GM21423 (cell line): ENCODE data around the gene ACR.

Source experiments
- ATAC-seq: cut with Tn5 transposase; IDR thresholded peaks from one replicate; pipeline ENCODE4 v1.9.1; 2021; ENCODE audit warnings: mild to moderate bottlenecking, moderate library complexity; ENCODE audit not compliant: unreplicated experiment

ACR gene

GRCh38 chr22:50702821-50703725 is 34.9 kb upstream of the ACR start:
- no peak for ATAC-seq

DNA sequence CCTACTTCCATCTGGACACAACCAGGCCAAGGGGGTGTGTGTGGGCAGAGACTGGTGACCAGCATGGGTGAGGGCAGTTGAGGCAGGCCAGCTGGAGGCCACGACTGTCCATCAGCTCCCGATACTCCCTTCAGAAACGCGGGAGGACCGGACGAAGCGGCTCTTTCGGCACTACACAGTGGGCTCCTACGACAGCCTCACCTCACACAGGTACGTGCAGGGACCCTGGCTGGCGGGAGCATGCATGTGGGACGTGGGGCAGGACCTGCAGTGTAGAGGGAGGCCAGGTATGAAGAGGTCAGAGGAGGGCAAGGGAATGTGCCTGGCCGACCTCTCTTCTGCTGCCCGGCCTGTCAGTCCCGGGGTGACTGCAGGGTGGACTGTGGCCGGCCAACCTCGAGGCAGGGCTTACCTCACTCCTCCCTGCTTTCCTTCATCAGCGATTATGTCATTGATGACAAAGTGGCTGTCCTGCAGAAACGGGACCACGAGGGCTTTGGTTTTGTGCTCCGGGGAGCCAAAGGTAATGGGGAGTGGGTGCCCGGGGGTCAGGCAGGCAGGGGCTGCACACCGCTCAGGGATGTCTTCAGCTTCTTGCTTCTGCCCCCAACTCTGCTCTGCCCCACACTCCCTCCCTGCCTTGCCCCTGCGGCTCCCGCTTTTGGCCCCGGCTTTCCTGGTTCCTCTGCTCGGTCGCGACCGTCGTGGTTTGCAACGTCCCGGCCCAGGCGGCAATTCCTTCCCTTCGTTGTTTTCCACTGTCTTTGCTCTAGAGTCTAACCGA is 34.1 kb upstream of the ACR start:
- ATAC-seq = no peak

GRCh38 chr22:50704510-50705218 is 33.3 kb upstream of the ACR start:
- no peak for ATAC-seq

DNA sequence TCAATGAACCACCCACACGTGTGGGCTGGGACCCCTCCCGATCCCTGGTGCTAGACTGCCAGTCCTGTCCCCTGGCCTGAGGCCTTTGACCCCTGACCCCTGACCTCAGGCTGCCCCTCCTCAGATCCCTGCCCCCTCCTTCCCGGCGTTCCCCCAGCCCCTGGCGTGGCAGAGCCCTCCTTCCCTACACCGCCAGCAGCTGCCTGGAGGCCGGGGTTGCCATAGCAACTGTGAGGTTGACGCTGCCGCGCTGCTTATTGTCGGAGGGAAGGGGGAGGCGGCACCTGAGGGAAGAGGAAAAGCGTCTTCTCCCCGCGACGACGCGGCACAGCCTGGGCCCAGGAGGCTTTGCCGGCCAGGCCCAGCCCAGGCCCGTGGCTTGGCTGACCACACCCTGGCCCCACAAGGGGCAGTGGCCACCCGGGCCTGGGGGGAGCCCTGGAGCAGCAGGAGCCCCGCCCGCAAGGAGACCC is 32.7 kb upstream of the ACR start:
- ATAC-seq = no peak

DNA sequence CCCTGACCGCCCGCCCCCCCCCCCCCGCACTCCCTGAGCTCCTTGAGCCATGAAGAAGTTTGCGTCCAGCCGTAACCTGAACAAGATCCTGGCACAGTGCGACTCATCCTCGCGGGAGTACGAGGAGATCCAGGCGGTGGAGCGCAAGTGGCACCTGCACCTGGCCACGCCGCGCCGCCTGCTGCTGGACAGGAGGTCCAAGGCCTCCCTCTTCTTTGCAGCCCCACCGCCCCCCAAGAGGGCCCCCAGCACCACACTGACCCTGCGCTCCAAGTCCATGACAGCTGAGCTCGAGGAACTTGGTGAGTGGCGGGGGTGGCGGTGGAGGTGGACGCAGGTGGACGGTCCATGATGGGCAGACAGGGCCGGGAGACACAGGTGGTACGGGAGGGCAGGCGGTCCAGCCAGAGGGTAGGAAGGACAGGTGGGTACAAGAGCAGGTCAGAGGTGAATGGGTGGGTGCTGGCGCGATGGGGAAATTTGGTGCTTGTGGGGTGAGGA is 32.1 kb upstream of the ACR start:
- no peak for ATAC-seq

DNA sequence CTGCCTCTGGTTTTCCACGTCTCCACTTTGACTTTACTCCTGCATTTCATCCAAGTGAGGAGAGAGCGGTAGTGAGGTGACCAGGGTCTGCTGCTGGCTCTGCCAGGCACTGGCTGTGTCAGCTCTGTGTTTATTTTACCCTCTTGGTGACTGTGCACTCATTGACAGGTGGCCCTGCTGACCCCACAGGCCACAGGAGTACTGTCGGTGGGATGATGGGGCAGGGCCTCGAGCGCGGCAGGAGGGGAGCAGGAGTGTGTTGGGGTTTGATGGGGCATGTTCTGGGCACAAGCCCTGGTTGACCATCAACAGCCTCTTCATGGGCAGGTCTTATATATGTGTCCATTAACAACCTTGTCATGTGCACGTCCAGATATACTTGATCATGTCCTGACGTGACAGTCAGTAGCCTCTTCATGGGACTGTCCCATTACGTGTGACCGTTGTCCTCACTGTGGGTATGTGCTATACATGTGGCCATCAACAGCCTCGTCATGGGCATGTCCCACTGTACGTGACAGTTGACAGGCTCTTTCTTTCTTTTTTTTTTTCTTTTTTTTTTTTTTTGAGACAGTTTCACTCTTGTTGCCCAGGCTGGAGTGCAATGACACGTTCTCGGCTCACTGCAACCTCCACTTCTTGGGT is 31.4 kb upstream of the ACR start:
- no peak for ATAC-seq

DNA sequence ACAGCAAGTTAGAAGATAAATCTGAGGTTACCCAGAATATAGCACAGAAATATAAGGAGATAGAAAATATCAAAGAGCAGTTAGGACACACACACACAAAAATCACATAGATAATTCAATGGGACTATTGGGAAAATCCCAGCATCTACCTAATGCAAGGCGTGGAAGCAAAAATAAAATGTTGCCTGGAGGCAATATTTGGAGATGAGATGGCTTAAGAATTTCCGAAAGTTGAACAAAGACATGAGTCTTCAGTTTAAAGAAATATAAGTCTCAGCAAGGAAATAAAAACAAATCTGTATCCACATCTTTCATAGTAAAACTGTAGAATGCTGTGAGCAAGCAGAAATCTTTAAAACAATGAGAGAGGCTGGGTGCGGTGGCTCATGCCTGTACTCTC is 29.5 kb upstream of the ACR start:
- ATAC-seq = no peak

- no peak for ATAC-seq
Observed at GRCh38 chr22:50708996-50709395, 29.0 kb upstream of the ACR start.

DNA sequence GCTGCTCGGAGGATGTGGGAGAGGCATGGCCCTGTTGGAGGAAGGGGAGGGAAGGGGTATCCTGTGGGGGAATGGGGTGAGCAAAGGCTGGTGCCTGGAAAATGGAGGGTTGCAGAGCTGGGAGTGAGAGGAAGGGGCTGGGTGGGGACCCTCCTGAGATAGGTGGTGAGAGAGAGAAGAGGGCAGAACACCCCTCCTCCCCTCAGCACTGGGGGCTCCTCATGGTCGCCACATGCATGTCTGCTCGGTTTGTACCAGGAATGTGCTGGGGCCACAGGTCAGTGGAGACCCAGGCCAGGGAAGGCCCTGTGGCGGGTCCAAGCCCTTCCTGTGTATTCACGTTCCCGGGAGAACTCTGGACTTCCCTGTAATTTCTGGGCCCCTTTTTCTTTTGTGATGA is 27.8 kb upstream of the ACR start:
- no peak for ATAC-seq

- no peak for ATAC-seq
Observed at GRCh38 chr22:50710886-50711285, 27.1 kb upstream of the ACR start.

DNA sequence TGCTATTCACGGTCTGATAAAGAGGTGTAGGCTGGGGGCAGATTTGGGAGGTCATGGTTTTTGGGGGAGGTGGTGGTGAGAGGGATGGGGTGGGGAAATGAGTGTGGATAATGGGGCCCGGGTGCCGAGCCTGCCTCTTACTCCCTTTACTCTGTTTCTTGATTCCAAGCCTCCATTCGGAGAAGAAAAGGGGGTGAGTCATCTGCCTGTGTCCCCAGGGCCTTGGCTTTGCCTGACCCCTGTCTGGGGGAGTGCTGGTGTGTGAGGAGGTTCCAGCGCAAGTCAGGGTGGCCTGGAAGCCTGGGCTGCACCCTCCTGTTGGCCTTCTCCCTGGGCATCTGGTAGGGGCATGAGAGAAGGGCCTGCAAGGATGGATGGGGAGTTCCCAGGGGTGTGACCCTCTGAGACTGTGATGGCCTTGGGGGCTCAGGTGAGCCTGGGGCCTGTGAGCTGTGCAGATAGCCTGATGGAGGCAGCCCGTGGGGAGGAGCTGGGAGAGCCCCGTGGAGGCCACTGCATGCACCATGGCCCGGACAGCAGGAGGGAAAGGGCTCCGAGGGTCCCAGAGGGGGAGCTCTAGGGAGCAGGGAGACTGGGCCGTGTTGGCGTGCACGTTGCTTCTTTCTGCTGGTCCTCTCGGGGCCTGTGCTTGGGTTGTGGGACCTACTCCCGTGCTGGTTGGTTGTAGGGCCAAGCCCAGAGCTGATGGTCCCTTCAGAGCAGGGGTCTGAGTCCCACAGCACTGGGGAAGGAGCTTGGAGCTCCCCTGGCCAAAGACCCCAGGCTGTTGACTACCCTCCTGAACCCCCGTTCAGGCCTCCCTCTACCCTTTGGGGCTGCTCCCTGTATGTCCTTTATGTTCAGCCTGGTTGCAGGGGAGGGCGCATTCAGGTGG is 26.3 kb upstream of the ACR start:
- no peak for ATAC-seq

DNA sequence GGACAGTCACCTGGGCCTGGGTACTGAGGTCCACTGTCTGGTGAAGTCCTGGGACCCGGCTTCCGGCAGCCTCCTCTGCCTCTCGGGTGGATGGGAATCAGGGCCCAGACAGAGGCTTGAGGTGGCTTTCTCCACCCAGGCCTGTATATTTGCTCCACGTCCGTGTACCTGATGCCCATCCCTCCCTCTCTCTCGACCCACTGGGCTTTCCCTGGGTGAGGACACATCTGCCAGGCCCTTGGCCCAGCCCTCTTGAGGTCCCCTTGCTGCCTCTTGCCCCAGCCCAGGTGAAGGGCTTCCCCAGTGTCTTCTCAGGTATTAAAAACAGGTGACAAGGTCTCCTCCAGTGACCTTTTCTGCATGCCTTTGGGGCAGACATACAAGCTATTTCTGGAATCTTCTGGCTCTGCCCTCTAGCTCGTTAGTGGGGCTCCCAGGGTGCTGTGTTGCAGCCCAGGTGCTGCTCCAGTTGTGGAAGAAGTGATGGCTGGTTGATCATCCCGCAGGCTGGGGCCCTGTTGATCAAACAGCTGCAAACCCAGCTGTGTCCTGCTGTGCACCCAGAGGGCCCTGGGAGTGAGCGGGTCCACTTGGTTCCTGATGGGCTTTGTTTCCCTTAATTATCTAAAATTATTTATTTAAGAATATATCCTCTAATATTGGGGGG is 25.5 kb upstream of the ACR start:
- ATAC-seq = no peak

DNA sequence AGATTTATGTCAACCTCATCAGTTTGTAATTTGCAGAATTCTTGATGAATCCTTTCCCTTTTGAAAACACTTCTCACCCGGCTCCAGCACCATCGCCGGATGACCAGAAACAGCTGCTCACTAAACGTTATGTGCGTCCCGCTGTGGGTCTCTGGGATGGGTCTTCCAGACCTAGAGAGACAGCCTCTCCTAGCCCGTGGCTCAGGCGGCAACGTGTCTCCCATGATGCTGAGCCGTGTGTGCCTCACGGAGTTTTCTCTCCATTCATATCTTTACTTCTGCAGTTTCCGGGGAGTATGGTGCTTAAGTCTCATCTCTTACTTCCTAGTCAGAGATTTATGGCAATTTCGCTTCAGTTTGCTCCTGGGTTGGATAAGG is 25.0 kb upstream of the ACR start:
- no peak for ATAC-seq

DNA sequence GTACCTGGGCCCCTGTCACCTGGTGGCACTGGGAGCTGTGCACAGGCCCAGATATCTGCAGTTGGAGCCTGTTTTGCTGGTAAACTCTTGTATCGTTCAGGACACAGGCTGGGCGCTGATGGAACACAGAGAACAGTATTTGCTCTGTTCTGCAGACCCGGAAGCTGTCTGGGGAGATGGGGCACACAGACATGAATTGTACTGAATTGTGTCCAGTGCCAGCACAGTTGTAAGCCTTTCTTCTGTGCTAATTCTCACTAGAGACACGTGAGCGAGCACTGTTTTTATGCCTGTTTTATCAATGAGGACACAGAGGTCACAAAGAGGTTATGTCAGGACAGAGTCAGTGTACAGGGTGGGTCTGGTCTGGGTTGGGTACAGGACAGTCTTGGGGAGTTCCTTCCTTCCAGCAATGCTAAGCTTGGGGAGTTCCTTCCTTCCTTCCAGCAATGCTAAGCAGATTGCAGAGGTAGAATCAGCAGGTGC is 24.4 kb upstream of the ACR start:
- ATAC-seq = no peak

GRCh38 chr22:50714150-50714549 is 23.9 kb upstream of the ACR start:
- ATAC-seq = no peak

DNA sequence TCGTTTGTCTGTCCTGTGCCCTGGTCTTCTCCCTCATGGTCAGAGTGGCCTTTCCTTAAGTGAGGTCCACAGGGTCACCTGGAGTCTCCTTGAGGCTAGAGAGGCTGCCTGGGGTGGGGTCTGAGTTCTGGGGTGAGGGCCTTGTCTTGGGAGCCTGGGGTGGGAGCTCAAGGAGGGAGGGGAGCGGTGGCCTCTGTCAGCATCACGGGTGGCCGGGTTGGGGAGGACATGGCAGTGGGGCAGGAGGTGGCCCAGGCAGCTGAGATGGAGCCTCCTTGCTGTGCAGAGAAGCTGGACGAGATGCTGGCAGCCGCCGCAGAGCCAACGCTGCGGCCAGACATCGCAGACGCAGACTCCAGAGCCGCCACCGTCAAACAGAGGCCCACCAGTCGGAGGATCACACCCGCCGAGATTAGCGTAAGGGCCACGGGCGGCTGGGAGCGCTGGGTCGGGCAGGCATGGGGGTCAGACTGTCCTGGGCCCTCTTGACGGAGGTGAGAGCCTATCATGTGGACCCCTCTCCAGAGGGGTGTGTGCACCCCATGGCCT is 23.3 kb upstream of the ACR start:
- ATAC-seq = no peak

GRCh38 chr22:50715250-50715649 is 22.8 kb upstream of the ACR start:
- ATAC-seq = no peak

GRCh38 chr22:50715776-50716175 is 22.2 kb upstream of the ACR start:
- ATAC-seq = no peak
